Stomach smooth muscle (tissue), 2 donors: ENCODE data around the gene DMRTC2.

Experiments used
- H3K27ac ChIP-seq: one replicate; pipeline ENCODE4 v1.7.0; 2013; ENCODE audit warnings: mild to moderate bottlenecking, low read length, inconsistent platforms
- H3K27me3 ChIP-seq, 2 donors: one replicate each; pipeline ENCODE4 v1.7.0; 2013; ENCODE audit warnings: low read length in 2 of 2; ENCODE audit not compliant: insufficient read depth in 2 of 2, control insufficient read depth in 1 of 2
- H3K36me3 ChIP-seq, 2 donors: one replicate each; pipeline ENCODE4 v1.7.0; 2013; ENCODE audit warnings: low read length in 2 of 2; ENCODE audit not compliant: control insufficient read depth in 2 of 2, insufficient read depth in 2 of 2
- H3K4me1 ChIP-seq: one replicate; pipeline ENCODE4 v1.7.0; 2013; ENCODE audit warnings: low read length; ENCODE audit not compliant: control insufficient read depth, insufficient read depth
- H3K4me3 ChIP-seq, 2 donors: one replicate each; pipeline ENCODE4 v1.7.0; 2013; ENCODE audit warnings: low read length in 2 of 2
- H3K9ac ChIP-seq, 2 donors: one replicate each; pipeline ENCODE4 v1.7.0; 2013; ENCODE audit warnings: low read length in 2 of 2, mild to moderate bottlenecking in 1 of 2
- H3K9me3 ChIP-seq, 2 donors: one replicate each; pipeline ENCODE4 v1.7.0; 2013; ENCODE audit warnings: low read length in 2 of 2; ENCODE audit not compliant: control insufficient read depth in 2 of 2
- donor health status: healthy.
- donor health status: Pancreatic carcinoma.

DMRTC2 gene

GRCh38 chr19:41892173-41892902 is 47.5 kb downstream of the DMRTC2 start:
- Histone ChIP-seq H3K9ac (no peak overlapping the region), H3K4me3 (no peak overlapping the region), H3K36me3 (peaks cover 28 to 32% of the 10 kb centered on the region in 2 donors), H3K27me3 (no peaks in the 10 kb centered on the region), H3K27ac (no peak overlapping the region), H3K4me1 (no peaks in the 10 kb centered on the region), H3K9me3 (no peaks in the 10 kb centered on the region)

GRCh38 chr19:41893899-41894298 is 49.1 kb downstream of the DMRTC2 start:
- Histone ChIP-seq H3K4me1 (no peaks in the 10 kb centered on the region), H3K9ac (no peak overlapping the region), H3K36me3 (peaks cover 34 to 39% of the 10 kb centered on the region in 2 donors), H3K27me3 (no peaks in the 10 kb centered on the region), H3K27ac (no peak overlapping the region), H3K4me3 (no peak overlapping the region), H3K9me3 (no peaks in the 10 kb centered on the region)

- Histone ChIP-seq H3K4me3 (no peak overlapping the region), H3K9me3 (no peaks in the 10 kb centered on the region), H3K27me3 (no peaks in the 10 kb centered on the region), H3K36me3 (peaks cover 34 to 37% of the 10 kb centered on the region in 2 donors), H3K4me1 (no peaks in the 10 kb centered on the region), H3K27ac (no peak overlapping the region), H3K9ac (no peak overlapping the region)
These were observed 49.5 kb downstream of the DMRTC2 start for GRCh38 chr19:41894350-41894749.

- no peaks in the 10 kb centered on the region for H3K27me3 ChIP-seq
- no peaks in the 10 kb centered on the region for H3K9me3 ChIP-seq
- no peak overlapping the region for H3K9ac ChIP-seq
- no peak overlapping the region for H3K27ac ChIP-seq
- H3K4me3 ChIP-seq = no peak overlapping the region
- peaks cover 37 to 40% of the 10 kb centered on the region in 2 donors for H3K36me3 ChIP-seq
- H3K4me1 ChIP-seq = no peaks in the 10 kb centered on the region
These were observed 51.1 kb downstream of the DMRTC2 start for GRCh38 chr19:41895745-41896580.

GRCh38 chr19:41896581-41896942 is 51.7 kb downstream of the DMRTC2 start:
- Histone ChIP-seq H3K9me3 (no peaks in the 10 kb centered on the region), H3K9ac (no peak overlapping the region), H3K4me3 (no peak overlapping the region), H3K27me3 (no peaks in the 10 kb centered on the region), H3K36me3 (peaks cover 37 to 40% of the 10 kb centered on the region in 2 donors), H3K4me1 (no peaks in the 10 kb centered on the region), H3K27ac (no peak overlapping the region)

GRCh38 chr19:41897181-41897580 is 52.3 kb downstream of the DMRTC2 start:
- no peaks in the 10 kb centered on the region for H3K9me3 ChIP-seq
- no peak overlapping the region for H3K9ac ChIP-seq
- H3K27me3 ChIP-seq = no peaks in the 10 kb centered on the region
- no peaks in the 10 kb centered on the region for H3K4me1 ChIP-seq
- no peak overlapping the region for H3K4me3 ChIP-seq
- peaks cover 38 to 41% of the 10 kb centered on the region in 2 donors for H3K36me3 ChIP-seq
- H3K27ac ChIP-seq = no peak overlapping the region

- H3K9ac ChIP-seq = no peak overlapping the region
- H3K4me3 ChIP-seq = no peak overlapping the region
- H3K36me3 ChIP-seq = peaks cover 40 to 42% of the 10 kb centered on the region in 2 donors
- no peaks in the 10 kb centered on the region for H3K4me1 ChIP-seq
- no peak overlapping the region for H3K27ac ChIP-seq
- H3K9me3 ChIP-seq = no peaks in the 10 kb centered on the region
- H3K27me3 ChIP-seq = no peaks in the 10 kb centered on the region
These were observed 53.0 kb downstream of the DMRTC2 start for GRCh38 chr19:41897820-41898219.

- Histone ChIP-seq H3K9ac (no peak overlapping the region), H3K4me1 (no peaks in the 10 kb centered on the region), H3K9me3 (no peaks in the 10 kb centered on the region), H3K36me3 (peaks cover 44 to 45% of the 10 kb centered on the region in 2 donors), H3K4me3 (no peak overlapping the region), H3K27ac (no peak overlapping the region), H3K27me3 (no peaks in the 10 kb centered on the region)
These were observed 53.4 kb downstream of the DMRTC2 start for GRCh38 chr19:41898235-41898634.
